NCI-H2107 treated with DMSO at 0.1 percent for 48 hours (cell line): ENCODE results near the gene RPRD2.
"Not testable (repeated sequence)": the region's sequence is repeated elsewhere in the genome, so short reads cannot be mapped to it uniquely, and the experiment has no call there.

Source experiments
- DNase-seq: peaks from one replicate; lab custom pipeline; 2025; ENCODE audit not compliant: unreplicated experiment; lab: John Stamatoyannopoulos, UW

The RPRD2 gene

DNA sequence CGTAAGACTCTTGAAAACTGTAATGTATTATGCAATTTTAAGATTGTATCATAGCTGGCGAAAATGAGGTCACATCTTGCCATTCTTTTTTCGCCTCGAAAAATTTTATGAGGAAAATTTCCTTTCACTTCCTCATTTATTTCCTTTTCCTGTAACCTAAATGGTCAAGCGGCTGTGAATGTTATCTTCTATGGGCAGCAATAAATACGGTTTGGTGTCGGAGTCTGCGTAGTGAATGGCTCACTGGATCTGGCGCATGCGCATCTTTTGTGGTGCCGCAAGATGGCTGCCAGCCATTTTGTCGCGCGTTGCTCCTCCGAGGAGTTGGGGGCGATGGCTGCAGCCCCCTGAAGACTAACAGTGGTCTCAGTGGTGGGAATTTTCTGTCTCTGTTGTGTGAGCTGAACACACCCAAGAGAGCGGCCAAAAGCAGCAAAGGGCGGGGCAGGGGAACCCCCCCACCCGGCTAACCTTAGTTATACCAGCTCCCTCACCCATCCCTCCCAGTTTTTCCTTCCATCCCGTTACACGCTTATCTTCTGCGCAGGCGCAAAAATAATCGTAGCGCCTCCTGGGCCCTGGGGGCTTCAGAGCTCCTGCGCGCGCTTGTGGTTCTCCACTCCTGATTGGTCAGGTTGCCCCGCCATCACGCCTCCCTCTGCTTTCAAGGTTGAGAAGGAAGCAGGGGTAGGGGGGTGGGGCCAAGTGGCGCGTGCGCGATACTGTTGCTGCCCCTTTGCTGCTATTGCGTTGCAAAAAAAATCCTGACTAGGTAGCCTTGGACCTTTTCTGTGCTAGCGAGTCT is at the start of gene RPRD2:
RPRD2 (plus strand) TSS at position 722 of the 805 bp plus-strand sequence. CDS start 568 bp downstream, outside the sequence.
- DNase-seq = peak; percentile 98

DNA sequence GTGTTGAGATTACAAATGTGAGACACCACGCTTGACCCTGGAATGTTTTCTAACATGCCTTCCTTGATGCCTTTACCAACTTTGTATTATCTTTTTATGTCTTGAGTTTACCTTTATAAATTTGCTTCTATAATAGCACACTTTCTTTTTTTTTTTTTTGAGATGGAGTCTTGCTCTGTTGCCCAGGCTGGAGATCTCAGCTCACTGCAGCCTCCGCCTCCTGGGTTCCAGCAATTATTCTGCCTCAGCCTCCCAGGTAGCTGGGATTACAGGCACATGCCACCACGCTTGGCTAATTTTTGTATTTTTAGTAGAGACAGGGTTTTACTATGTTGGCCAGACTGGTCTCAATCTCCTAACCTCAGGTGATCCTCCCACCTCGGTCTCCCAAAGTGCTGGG is 49.3 kb upstream of the RPRD2 start:
- not testable (repeated sequence) for DNase-seq

- no peak for DNase-seq
These were observed 43.3 kb upstream of the RPRD2 start for GRCh38 chr1:150320667-150320978.

DNA sequence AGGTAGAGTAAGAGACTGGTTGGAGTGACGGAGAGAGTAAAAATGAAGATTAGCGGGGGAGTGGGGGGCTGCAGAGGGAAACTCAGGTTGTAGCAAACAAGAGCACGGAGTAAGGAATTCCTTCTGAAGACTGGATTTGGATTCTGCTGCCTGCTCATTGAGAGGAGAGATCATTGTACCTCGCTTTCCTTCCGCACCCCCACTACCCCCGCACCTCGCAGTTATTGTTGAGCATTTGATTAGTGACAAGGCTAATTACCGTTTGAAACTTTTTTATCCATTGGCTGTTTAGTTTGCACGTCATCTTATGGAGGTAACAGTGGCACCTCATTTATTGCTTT is 42.2 kb upstream of the RPRD2 start:
- no peak for DNase-seq

DNA sequence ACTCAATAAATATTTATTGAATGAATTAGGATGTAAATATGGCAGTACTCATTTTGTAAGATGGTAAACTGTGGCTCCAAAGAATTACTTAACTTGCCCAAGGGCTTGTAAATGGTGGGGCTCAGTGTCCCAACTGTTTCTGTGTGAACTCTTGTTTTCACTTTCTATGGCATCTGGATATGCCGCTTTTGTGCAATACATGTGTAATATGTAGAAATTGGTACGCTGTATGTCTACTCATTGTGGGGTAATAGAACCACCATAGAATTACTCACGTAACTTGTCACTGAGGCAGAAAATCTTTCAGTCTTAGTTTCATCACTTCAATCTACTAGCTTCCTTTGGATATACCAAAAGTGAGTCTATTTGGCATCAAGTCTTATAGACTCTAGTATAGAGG is 41.6 kb upstream of the RPRD2 start:
- no peak for DNase-seq

- DNase-seq = no peak
These were observed 31.2 kb upstream of the RPRD2 start for GRCh38 chr1:150332651-150333290.

DNA sequence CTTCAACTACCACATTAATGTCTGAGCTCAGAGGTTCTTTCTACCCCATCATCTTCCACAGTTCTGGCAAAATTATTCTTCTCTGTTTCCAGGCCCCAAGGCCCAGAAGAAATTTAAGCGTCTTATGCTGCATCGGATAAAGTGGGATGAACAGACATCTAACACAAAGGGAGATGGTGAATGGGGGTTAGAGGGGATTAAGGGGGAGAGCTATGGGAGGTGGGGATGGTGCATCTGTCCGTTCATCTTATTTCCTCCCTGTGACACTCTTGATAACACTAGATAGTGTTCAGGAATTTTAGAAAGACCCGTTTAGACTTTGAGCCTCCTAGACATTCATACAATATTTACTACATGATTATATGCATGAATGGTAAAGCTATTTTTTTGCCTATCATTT is 17.6 kb upstream of the RPRD2 start:
- DNase-seq = no peak

GRCh38 chr1:150352866-150353265 is 11.1 kb upstream of the RPRD2 start:
- DNase-seq = no peak

- DNase-seq = no peak
These were observed 1.1 kb upstream of the RPRD2 start for GRCh38 chr1:150362721-150363425.

GRCh38 chr1:150364231-150365003 is 470 bp downstream of the RPRD2 start:
- DNase-seq = peak; percentile 86

- DNase-seq = peak; percentile 14
These were observed 2.0 kb downstream of the RPRD2 start for GRCh38 chr1:150365941-150366340.

GRCh38 chr1:150366416-150367296 is 2.7 kb downstream of the RPRD2 start:
- no peak for DNase-seq

DNA sequence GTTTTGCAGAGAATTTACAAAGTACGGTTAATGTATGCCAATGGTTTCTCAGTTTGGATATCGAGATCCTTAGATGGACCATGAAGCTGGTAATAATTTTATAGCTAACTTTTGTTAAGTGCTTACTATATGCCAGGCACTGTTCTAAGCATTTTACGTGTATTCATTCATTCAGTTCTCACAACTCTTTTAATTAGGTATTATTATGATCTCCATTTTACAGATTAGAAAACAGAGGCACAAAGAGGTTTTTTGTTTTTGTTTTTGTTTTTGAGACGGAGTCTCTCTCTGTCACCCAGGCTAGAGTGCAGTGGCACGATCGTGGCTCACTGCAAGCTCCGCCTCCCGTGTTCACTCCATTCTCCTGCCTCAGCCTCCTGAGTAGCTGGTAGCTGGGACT is 7.2 kb downstream of the RPRD2 start:
- no peak for DNase-seq

- DNase-seq = no peak
These were observed 8.6 kb downstream of the RPRD2 start for GRCh38 chr1:150372580-150372979.

GRCh38 chr1:150376110-150376509 is 12.2 kb downstream of the RPRD2 start:
- no peak for DNase-seq

- no peak for DNase-seq
These were observed 19.8 kb downstream of the RPRD2 start for GRCh38 chr1:150383631-150384324.

DNA sequence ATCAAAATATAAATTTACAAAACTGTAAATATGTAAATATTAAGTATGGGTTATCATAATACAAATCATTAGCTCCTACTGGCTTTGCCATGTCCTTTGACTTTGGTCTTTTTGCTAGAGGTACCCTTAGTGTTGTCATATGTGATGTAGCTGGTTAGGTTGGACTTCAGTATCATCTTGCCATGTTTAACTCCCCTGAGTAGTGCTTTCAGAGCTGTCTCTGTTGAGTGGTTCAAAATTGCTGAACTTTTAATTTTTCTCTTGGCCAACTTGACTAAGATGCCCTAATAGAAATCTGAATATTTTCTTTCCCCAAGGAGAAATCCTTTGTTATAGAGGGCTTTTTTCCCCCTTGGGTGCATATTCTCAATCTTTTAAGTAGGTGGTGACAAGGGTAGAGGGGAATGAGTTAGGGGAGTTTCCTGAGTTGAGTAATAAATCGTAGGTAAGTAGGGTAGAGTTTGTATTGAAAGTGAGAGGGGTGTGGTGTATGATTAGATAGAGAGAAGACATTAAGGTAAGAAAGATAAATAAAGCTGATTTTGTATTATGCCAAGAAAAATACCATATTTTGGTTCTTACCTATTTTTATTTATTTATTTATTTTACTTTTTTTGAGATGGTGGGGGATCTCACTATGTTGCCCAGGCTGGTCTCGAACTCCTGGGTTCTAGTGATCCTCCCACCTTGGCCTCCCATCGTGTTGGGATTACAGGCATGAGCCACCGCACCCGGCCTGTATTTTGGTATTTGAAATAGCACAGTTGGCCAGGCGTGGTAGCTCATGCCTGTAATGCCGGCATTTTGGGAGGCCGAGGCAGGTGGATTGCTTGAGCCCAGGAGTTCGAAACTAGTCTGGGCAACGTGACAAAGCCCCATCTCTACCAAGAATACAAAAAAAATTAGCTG is 21.8 kb downstream of the RPRD2 start:
- no peak for DNase-seq

DNA sequence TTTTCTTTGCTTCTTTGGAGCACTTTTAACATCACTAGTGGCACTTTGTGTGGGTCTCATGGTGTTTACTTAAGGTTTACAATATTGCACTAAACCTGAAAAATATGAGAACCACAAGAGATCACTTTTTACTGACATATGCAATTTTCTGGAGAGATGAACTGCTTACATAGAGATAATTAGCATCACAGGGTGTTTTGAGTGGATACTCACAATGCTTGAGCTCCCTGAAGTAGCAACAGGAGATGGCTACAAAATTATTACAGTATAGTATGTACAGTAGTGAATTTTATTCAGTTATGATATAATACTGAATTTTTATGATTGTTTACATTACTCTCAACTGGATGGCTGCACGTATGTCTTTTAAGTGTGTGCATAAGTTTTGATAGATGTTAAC is 22.6 kb downstream of the RPRD2 start:
- DNase-seq = no peak

DNA sequence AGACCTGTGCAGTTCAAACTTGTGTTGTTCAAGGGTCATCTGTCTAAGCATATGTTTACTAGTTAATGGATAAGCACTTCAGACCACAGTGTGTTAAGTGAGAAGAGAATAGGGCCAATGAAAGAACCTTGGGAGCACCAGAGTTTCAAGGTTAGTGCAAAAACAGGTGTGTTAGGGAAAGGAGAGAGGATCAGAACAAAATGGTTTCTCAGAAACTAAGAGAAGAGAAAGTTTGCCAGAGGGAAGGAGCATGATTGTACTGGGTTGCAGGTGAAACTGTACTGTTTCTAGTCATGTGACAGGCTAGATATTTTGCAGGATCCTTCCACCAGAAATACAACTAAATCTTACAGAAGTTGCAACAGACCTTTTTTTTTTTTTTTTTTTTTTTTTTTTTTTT is 23.3 kb downstream of the RPRD2 start:
- DNase-seq = no peak
